HG03103 (cell line): Measurements from ENCODE around the gene CES3.

ENCODE experiments used
- ATAC-seq: cut with Tn5 transposase; IDR thresholded peaks from one replicate; pipeline ENCODE4 v1.9.1; 2021; ENCODE audit warnings: low read depth; ENCODE audit not compliant: unreplicated experiment

CES3 gene

GRCh38 chr16:66996324-66996982 is 35.4 kb downstream of the CES3 start:
- no peak for ATAC-seq

- no peak for ATAC-seq
Observed at GRCh38 chr16:66996983-66997358, 35.9 kb downstream of the CES3 start.

- no peak for ATAC-seq
Observed at GRCh38 chr16:67000384-67001351, 39.6 kb downstream of the CES3 start.

GRCh38 chr16:67001726-67002125 is 40.7 kb downstream of the CES3 start:
- ATAC-seq, result no peak

- no peak for ATAC-seq
Observed at GRCh38 chr16:67006930-67007658, 46.0 kb downstream of the CES3 start.

GRCh38 chr16:67009158-67009557 is 48.1 kb downstream of the CES3 start:
- no peak for ATAC-seq

- ATAC-seq, result no peak
Observed at GRCh38 chr16:67011274-67011673, 50.2 kb downstream of the CES3 start.

- ATAC-seq, result no peak
Observed at GRCh38 chr16:67013233-67013822, 52.3 kb downstream of the CES3 start.

GRCh38 chr16:67013823-67014633 is 53.0 kb downstream of the CES3 start:
- ATAC-seq, result no peak

GRCh38 chr16:67014634-67015312 is 53.7 kb downstream of the CES3 start:
- ATAC-seq, result no peak

GRCh38 chr16:67015313-67015731 is 54.3 kb downstream of the CES3 start:
- ATAC-seq, result no peak

- no peak for ATAC-seq
Observed at GRCh38 chr16:67016143-67016542, 55.1 kb downstream of the CES3 start.

- no peak for ATAC-seq
Observed at GRCh38 chr16:67016681-67017420, 55.8 kb downstream of the CES3 start.

- no peak for ATAC-seq
Observed at GRCh38 chr16:67017421-67017750, 56.3 kb downstream of the CES3 start.

GRCh38 chr16:67017810-67018488 is 56.9 kb downstream of the CES3 start:
- peak; percentile 74 for ATAC-seq

- no peak for ATAC-seq
Observed at GRCh38 chr16:67019171-67019570, 58.1 kb downstream of the CES3 start.

- no peak for ATAC-seq
Observed at GRCh38 chr16:67021321-67021720, 60.3 kb downstream of the CES3 start.

GRCh38 chr16:67022531-67023214 is 61.6 kb downstream of the CES3 start:
- ATAC-seq, result no peak
